Measurements from ENCODE around the gene SULT1A2.

Gene SULT1A2

DNA sequence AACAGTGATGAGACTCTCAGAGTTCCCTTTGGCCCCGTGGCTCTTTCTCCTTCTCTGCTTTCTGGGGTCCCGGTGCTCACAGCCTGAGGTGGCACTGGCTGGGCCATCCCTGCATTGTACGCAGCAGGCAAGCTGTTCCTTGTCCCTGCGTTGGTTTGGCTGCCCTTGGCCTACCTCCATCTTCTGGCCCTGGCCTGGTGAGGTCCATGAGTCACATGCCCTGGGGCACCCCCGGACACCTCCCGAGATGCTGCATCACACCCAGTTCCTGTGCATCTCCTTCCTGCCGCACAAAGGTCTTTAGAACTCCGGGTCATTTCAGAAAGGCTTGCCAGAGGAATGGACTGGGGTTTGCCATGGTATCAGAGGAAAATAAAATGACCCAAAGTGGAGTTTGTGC lies 9.5 kb downstream of the SULT1A2 start:
- Histone ChIP-seq H2BK12ac (ENCODE audit: low read length) (no peak overlapping the region), H3K14ac (ENCODE audit: low read length) (no peak overlapping the region), H3K4me2 (ENCODE audit: low read length) (no peak overlapping the region), H3K79me2 (ENCODE audit: control insufficient read depth, insufficient read depth, low read length, poor library complexity) (no peaks in the 10 kb centered on the region), H3K27ac (ENCODE audit: low read depth, low read length) (no peak overlapping the region), H3K79me1 (ENCODE audit: low read length) (no peaks in the 10 kb centered on the region), H2BK120ac (ENCODE audit: insufficient read depth, low read length, poor library complexity) (no peak overlapping the region), H3K4me1 (ENCODE audit: control insufficient read depth in 1 of 2, insufficient read depth in 2 of 2, low read length in 2 of 2) (peaks cover 0 to 2% of the 10 kb centered on the region in 2 experiments), H4K8ac (ENCODE audit: low read depth, low read length) (no peak overlapping the region), H4K12ac (ENCODE audit: low read depth, low read length) (no peak overlapping the region), H2AK5ac (ENCODE audit: low read length) (no peak overlapping the region), H3K36me3 (ENCODE audit: control insufficient read depth in 1 of 2, insufficient read depth in 2 of 2, low read length in 2 of 2) (peaks cover 31 to 38% of the 10 kb centered on the region in 2 experiments), H3K9ac (ENCODE audit: low read length) (no peak overlapping the region), H3K23ac (ENCODE audit: low read length) (no peak overlapping the region), H3K4me3 (ENCODE audit: low read depth, low read length) (no peak overlapping the region), H3K4ac (ENCODE audit: low read depth, low read length) (no peak overlapping the region), H2BK5ac (ENCODE audit: low read depth, low read length, poor library complexity) (no peak overlapping the region), H3K27me3 (ENCODE audit: insufficient read depth, low read length) (no peaks in the 10 kb centered on the region), H2AFZ (ENCODE audit: insufficient read depth, low read length, poor library complexity) (no peak overlapping the region), H3K18ac (ENCODE audit: low read length) (no peak overlapping the region), H4K91ac (ENCODE audit: low read depth, low read length) (no peak overlapping the region), H3K9me3 (ENCODE audit: insufficient read depth, low read depth, low read length) (no peaks in the 10 kb centered on the region)
- WGBS (ENCODE audit: extremely low coverage, insufficient coverage, insufficient read length) = no CpG with 5 or more reads among the region's 8 CpGs
- peak; percentile 67 to 76 for DNase-seq

DNA sequence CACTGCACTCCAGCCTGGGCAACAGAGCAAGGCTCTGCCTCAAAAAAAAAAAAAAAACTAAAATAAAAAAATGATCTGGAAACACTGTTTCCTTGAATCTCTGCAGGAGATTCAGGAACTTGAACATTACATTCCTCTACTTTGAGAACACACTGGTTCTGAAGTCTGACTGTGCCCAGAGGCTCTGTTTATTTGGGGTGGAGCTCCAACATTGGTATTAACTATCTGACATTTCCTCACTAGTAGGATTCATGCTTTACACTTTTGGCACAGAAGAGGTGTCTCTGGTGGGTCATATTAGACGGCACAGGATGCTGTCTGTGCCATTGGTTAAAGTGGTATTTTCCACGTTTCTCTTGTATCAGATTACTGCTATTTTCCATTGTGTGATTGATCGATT lies 10.4 kb downstream of the SULT1A2 start:
- peaks cover 0 to 2% of the 10 kb centered on the region in 2 experiments for H3K4me1 ChIP-seq (ENCODE audit: control insufficient read depth in 1 of 2, insufficient read depth in 2 of 2, low read length in 2 of 2)
- no CpG with 5 or more reads among the region's 3 CpGs for WGBS (ENCODE audit: extremely low coverage, insufficient coverage, insufficient read length)

GRCh38 chr16:28585674-28586073 lies 11.2 kb downstream of the SULT1A2 start:
- no peak overlapping the region for H4K12ac ChIP-seq (ENCODE audit: low read depth, low read length)
- no peak overlapping the region for H3K27ac ChIP-seq (ENCODE audit: low read depth, low read length)
- peaks cover 0 to 2% of the 10 kb centered on the region in 2 experiments for H3K4me1 ChIP-seq (ENCODE audit: control insufficient read depth in 1 of 2, insufficient read depth in 2 of 2, low read length in 2 of 2)
- no peak overlapping the region for H3K4me3 ChIP-seq (ENCODE audit: low read depth, low read length)
- H3K14ac ChIP-seq (ENCODE audit: low read length) = no peak overlapping the region
- no peaks in the 10 kb centered on the region for H3K79me1 ChIP-seq (ENCODE audit: low read length)
- H3K27me3 ChIP-seq (ENCODE audit: insufficient read depth, low read length) = no peaks in the 10 kb centered on the region
- H4K91ac ChIP-seq (ENCODE audit: low read depth, low read length) = no peak overlapping the region
- no CpG with 5 or more reads among the region's 11 CpGs for WGBS (ENCODE audit: extremely low coverage, insufficient coverage, insufficient read length)
- peaks cover 25 to 35% of the 10 kb centered on the region in 2 experiments for H3K36me3 ChIP-seq (ENCODE audit: control insufficient read depth in 1 of 2, insufficient read depth in 2 of 2, low read length in 2 of 2)
- H3K9ac ChIP-seq (ENCODE audit: low read length) = no peak overlapping the region
- H2BK12ac ChIP-seq (ENCODE audit: low read length) = no peak overlapping the region
- no peak overlapping the region for H2BK5ac ChIP-seq (ENCODE audit: low read depth, low read length, poor library complexity)
- no peak overlapping the region for H3K4me2 ChIP-seq (ENCODE audit: low read length)
- no peak for DNase-seq
- H3K9me3 ChIP-seq (ENCODE audit: insufficient read depth, low read depth, low read length) = no peaks in the 10 kb centered on the region
- H2AK5ac ChIP-seq (ENCODE audit: low read length) = no peak overlapping the region
- no peak overlapping the region for H4K8ac ChIP-seq (ENCODE audit: low read depth, low read length)
- no peak overlapping the region for H2BK120ac ChIP-seq (ENCODE audit: insufficient read depth, low read length, poor library complexity)
- H3K23ac ChIP-seq (ENCODE audit: low read length) = no peak overlapping the region
- H3K4ac ChIP-seq (ENCODE audit: low read depth, low read length) = no peak overlapping the region
- no peak overlapping the region for H3K18ac ChIP-seq (ENCODE audit: low read length)
- H2AFZ ChIP-seq (ENCODE audit: insufficient read depth, low read length, poor library complexity) = no peak overlapping the region
- no peaks in the 10 kb centered on the region for H3K79me2 ChIP-seq (ENCODE audit: control insufficient read depth, insufficient read depth, low read length, poor library complexity)

More for the DNA sequence above, 10.4 kb downstream of the SULT1A2 start:
- Histone ChIP-seq H3K9me3 (ENCODE audit: insufficient read depth, low read depth, low read length) (no peaks in the 10 kb centered on the region), H3K18ac (ENCODE audit: low read length) (no peak overlapping the region), H3K27me3 (ENCODE audit: insufficient read depth, low read length) (no peaks in the 10 kb centered on the region), H3K14ac (ENCODE audit: low read length) (no peak overlapping the region), H2BK120ac (ENCODE audit: insufficient read depth, low read length, poor library complexity) (no peak overlapping the region), H3K4me3 (ENCODE audit: low read depth, low read length) (no peak overlapping the region), H3K4ac (ENCODE audit: low read depth, low read length) (no peak overlapping the region), H4K91ac (ENCODE audit: low read depth, low read length) (no peak overlapping the region), H3K79me2 (ENCODE audit: control insufficient read depth, insufficient read depth, low read length, poor library complexity) (no peaks in the 10 kb centered on the region), H3K9ac (ENCODE audit: low read length) (no peak overlapping the region), H3K23ac (ENCODE audit: low read length) (no peak overlapping the region), H3K36me3 (ENCODE audit: control insufficient read depth in 1 of 2, insufficient read depth in 2 of 2, low read length in 2 of 2) (peaks cover 31 to 39% of the 10 kb centered on the region in 2 experiments), H3K27ac (ENCODE audit: low read depth, low read length) (no peak overlapping the region), H2AK5ac (ENCODE audit: low read length) (no peak overlapping the region), H3K4me2 (ENCODE audit: low read length) (no peak overlapping the region), H4K12ac (ENCODE audit: low read depth, low read length) (no peak overlapping the region), H2BK12ac (ENCODE audit: low read length) (no peak overlapping the region), H2BK5ac (ENCODE audit: low read depth, low read length, poor library complexity) (no peak overlapping the region), H2AFZ (ENCODE audit: insufficient read depth, low read length, poor library complexity) (no peak overlapping the region), H3K79me1 (ENCODE audit: low read length) (no peaks in the 10 kb centered on the region), H4K8ac (ENCODE audit: low read depth, low read length) (no peak overlapping the region)
- DNase-seq = no peak

DNA sequence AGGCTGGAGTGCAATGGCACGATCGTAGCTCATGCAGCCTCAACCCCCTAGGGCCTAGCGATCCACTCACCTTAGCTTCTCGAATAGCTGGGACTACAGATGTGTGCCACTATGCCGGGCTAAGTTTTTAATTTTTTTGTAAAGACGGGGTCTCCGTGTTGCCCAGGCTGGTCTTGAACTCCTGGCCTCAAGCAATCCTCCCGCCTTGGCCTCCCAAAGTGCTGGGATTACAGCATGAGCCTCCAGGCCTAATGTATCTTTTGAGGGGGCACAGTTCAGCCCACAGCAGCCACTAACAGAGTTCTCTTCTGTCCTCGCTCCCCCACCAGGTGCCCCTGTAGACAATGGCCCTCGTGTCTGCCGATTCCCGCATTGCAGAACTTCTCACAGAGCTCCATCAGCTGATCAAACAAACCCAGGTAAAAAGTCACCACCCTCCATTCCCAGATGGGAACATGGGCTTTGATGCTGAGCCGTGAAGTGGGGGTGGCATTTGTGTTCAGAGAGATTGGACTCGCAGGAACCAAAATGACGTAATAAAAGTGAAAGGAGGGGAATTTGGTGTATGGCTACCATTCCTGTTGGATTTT lies 16.0 kb downstream of the SULT1A2 start:
- no peak overlapping the region for H3K18ac ChIP-seq (ENCODE audit: low read length)
- no peaks in the 10 kb centered on the region for H3K79me1 ChIP-seq (ENCODE audit: low read length)
- no peak overlapping the region for H3K4ac ChIP-seq (ENCODE audit: low read depth, low read length)
- H3K4me3 ChIP-seq (ENCODE audit: low read depth, low read length) = no peak overlapping the region
- H2BK5ac ChIP-seq (ENCODE audit: low read depth, low read length, poor library complexity) = no peak overlapping the region
- H2BK120ac ChIP-seq (ENCODE audit: insufficient read depth, low read length, poor library complexity) = no peak overlapping the region
- no peak for DNase-seq
- H2AK5ac ChIP-seq (ENCODE audit: low read length) = no peak overlapping the region
- H3K27me3 ChIP-seq (ENCODE audit: insufficient read depth, low read length) = no peaks in the 10 kb centered on the region
- H4K91ac ChIP-seq (ENCODE audit: low read depth, low read length) = no peak overlapping the region
- H3K9ac ChIP-seq (ENCODE audit: low read length) = no peak overlapping the region
- no peak overlapping the region for H2BK12ac ChIP-seq (ENCODE audit: low read length)
- H4K8ac ChIP-seq (ENCODE audit: low read depth, low read length) = no peak overlapping the region
- H3K36me3 ChIP-seq (ENCODE audit: control insufficient read depth in 1 of 2, insufficient read depth in 2 of 2, low read length in 2 of 2) = peaks cover 6 to 10% of the 10 kb centered on the region in 2 experiments
- H3K4me2 ChIP-seq (ENCODE audit: low read length) = no peak overlapping the region
- H3K4me1 ChIP-seq (ENCODE audit: control insufficient read depth in 1 of 2, insufficient read depth in 2 of 2, low read length in 2 of 2) = no peaks in the 10 kb centered on the region
- no peak overlapping the region for H3K23ac ChIP-seq (ENCODE audit: low read length)
- no peaks in the 10 kb centered on the region for H3K9me3 ChIP-seq (ENCODE audit: insufficient read depth, low read depth, low read length)
- no peak overlapping the region for H2AFZ ChIP-seq (ENCODE audit: insufficient read depth, low read length, poor library complexity)
- no CpG with 5 or more reads among the region's 15 CpGs for WGBS (ENCODE audit: extremely low coverage, insufficient coverage, insufficient read length)
- no peak overlapping the region for H3K27ac ChIP-seq (ENCODE audit: low read depth, low read length)
- no peak overlapping the region for H4K12ac ChIP-seq (ENCODE audit: low read depth, low read length)
- H3K14ac ChIP-seq (ENCODE audit: low read length) = no peak overlapping the region
- H3K79me2 ChIP-seq (ENCODE audit: control insufficient read depth, insufficient read depth, low read length, poor library complexity) = no peaks in the 10 kb centered on the region
